ENCODE results near the gene CLIC1. TPM values are rescaled to one million over a fixed set of nuclear protein-coding genes. Genes with fewer than 3 reads are reported as not detected.
A peak's percentile ranks its signal among the peaks of the same experiment; 100 is the strongest.

The CLIC1 gene
- 376 and 448 TPM in 2 replicates for total RNA-seq (2014; rRNA removed; shearing (Covaris generic))
- polyA plus RNA-seq (2014; cell fraction: nucleus; rRNA removed), result 264 and 285 TPM in 2 replicates

GRCh38 chr6:31736021-31736767, at the start of gene CLIC1:
TSS of gene CLIC1 (minus strand) at chr6:31736530. CDS start at chr6:31736300, 230 bp downstream.
- peak; percentile 73 for DNase-seq (ENCODE audit: extremely low read depth, low read depth)

- no peak for DNase-seq (ENCODE audit: extremely low read depth, low read depth)
Observed at GRCh38 chr6:31785475-31785874, 49.1 kb upstream of the CLIC1 start.

GRCh38 chr6:31784098-31784925, 48.0 kb upstream of the CLIC1 start:
- no peak for DNase-seq (ENCODE audit: extremely low read depth, low read depth)

- DNase-seq (ENCODE audit: extremely low read depth, low read depth), result no peak
Observed at GRCh38 chr6:31782126-31782855, 46.0 kb upstream of the CLIC1 start.

GRCh38 chr6:31781244-31782125, 45.2 kb upstream of the CLIC1 start:
- DNase-seq (ENCODE audit: extremely low read depth, low read depth), result no peak

- no peak for DNase-seq (ENCODE audit: extremely low read depth, low read depth)
Observed at GRCh38 chr6:31780507-31781243, 44.3 kb upstream of the CLIC1 start.

- no peak for DNase-seq (ENCODE audit: extremely low read depth, low read depth)
Observed at GRCh38 chr6:31779908-31780307, 43.6 kb upstream of the CLIC1 start.

GRCh38 chr6:31778999-31779885, 42.9 kb upstream of the CLIC1 start:
- DNase-seq (ENCODE audit: extremely low read depth, low read depth), result no peak

GRCh38 chr6:31778193-31778592, 41.9 kb upstream of the CLIC1 start:
- DNase-seq (ENCODE audit: extremely low read depth, low read depth), result no peak

GRCh38 chr6:31777667-31778050, 41.3 kb upstream of the CLIC1 start:
- DNase-seq (ENCODE audit: extremely low read depth, low read depth), result no peak

GRCh38 chr6:31776989-31777666, 40.8 kb upstream of the CLIC1 start, which contains the start of gene VWA7:
TSS of gene VWA7 (minus strand) at chr6:31777328. CDS start at chr6:31776779, 549 bp downstream.
- DNase-seq (ENCODE audit: extremely low read depth, low read depth), result peak; percentile 50

GRCh38 chr6:31776485-31776988, 40.2 kb upstream of the CLIC1 start:
- DNase-seq (ENCODE audit: extremely low read depth, low read depth), result no peak

- DNase-seq (ENCODE audit: extremely low read depth, low read depth), result no peak
Observed at GRCh38 chr6:31775633-31776484, 39.5 kb upstream of the CLIC1 start.

- DNase-seq (ENCODE audit: extremely low read depth, low read depth), result no peak
Observed at GRCh38 chr6:31775184-31775583, 38.9 kb upstream of the CLIC1 start.

GRCh38 chr6:31771992-31772358, 35.6 kb upstream of the CLIC1 start:
- DNase-seq (ENCODE audit: extremely low read depth, low read depth), result no peak

- DNase-seq (ENCODE audit: extremely low read depth, low read depth), result no peak
Observed at GRCh38 chr6:31770860-31771259, 34.5 kb upstream of the CLIC1 start.
